SU-DHL-6 (cell line): ENCODE results near the gene F2RL1.

Experiments used
- H2AFZ ChIP-seq: fragments of 200-600 bp; sonication (generic); 2 replicates; pipeline ENCODE4 v1.6.1; 2014; ENCODE audit warnings: low read depth, mild to moderate bottlenecking, moderate library complexity, mixed read lengths, antibody characterized with exemption, low read length; ENCODE audit not compliant: severe bottlenecking
- H3F3A ChIP-seq: fragments of 200-600 bp; shearing (Covaris generic); 2 replicates; pipeline ENCODE4 v1.6.0; 2016; ENCODE audit warnings: antibody characterized with exemption, mild to moderate bottlenecking; ENCODE audit not compliant: insufficient read depth
- H3K27ac ChIP-seq: fragments of 200-600 bp; sonication (generic); 2 replicates; pipeline ENCODE4 v1.5.1; 2016; ENCODE audit warnings: low read depth, mild to moderate bottlenecking, low read length, moderate library complexity, mixed read lengths
- H3K27me3 ChIP-seq: fragments of 200-600 bp; sonication (generic), shearing (Covaris generic); 2 replicates; pipeline ENCODE4 v1.6.0; 2014; ENCODE audit warnings: mild to moderate bottlenecking, low read length
- H3K36me3 ChIP-seq: fragments of 200-600 bp; sonication (generic); 2 replicates; pipeline ENCODE4 v1.6.1; 2014; ENCODE audit warnings: mild to moderate bottlenecking, low read length, mixed read lengths
- H3K4me2 ChIP-seq: fragments of 300-600, 200-600 bp; shearing (Covaris generic), sonication (generic); 2 replicates; pipeline ENCODE4 v1.6.0; 2014; ENCODE audit warnings: low read length, low read depth, mild to moderate bottlenecking; ENCODE audit not compliant: poor library complexity, severe bottlenecking
- H3K4me3 ChIP-seq: fragments of 200-600 bp; sonication (generic); 2 replicates; pipeline ENCODE4 v1.5.1; 2014; ENCODE audit warnings: antibody characterized with exemption, low read length, mild to moderate bottlenecking, mixed read lengths; ENCODE audit not compliant: insufficient read depth, poor library complexity, severe bottlenecking
- H3K79me2 ChIP-seq: fragments of 200-600 bp; sonication (generic); 2 replicates; pipeline ENCODE4 v1.6.1; 2014; ENCODE audit warnings: mild to moderate bottlenecking, low read length, moderate library complexity; ENCODE audit not compliant: insufficient read depth
- H3K9ac ChIP-seq: fragments of 200-600 bp; sonication (generic); 2 replicates; pipeline ENCODE4 v1.7.0; 2014; ENCODE audit warnings: mild to moderate bottlenecking, low read length
- H3K9me2 ChIP-seq: fragments of 200-600 bp; sonication (generic); replicated peaks from 2 replicates; pipeline ENCODE4 v1.6.1; 2014; ENCODE audit warnings: low read length; ENCODE audit not compliant: insufficient read depth
- H3K9me3 ChIP-seq: fragments of 200-600 bp; sonication (generic); 2 replicates; pipeline ENCODE4 v1.6.1; 2014; ENCODE audit warnings: low read length, mixed read lengths; ENCODE audit not compliant: insufficient read depth
- H4K20me1 ChIP-seq: fragments of 200-600 bp; sonication (generic); 2 replicates; pipeline ENCODE4 v1.6.1; 2014; ENCODE audit warnings: low read depth, mild to moderate bottlenecking, antibody characterized with exemption, low read length, moderate library complexity, mixed read lengths
- EZH2phosphoT487 ChIP-seq: fragments of 200-600 bp; sonication (generic), shearing (Covaris generic); conservative IDR thresholded peaks from 2 replicates; pipeline ENCODE4 v1.6.1; 2018; ENCODE audit warnings: mild to moderate bottlenecking, antibody characterized with exemption, low read length, moderate library complexity, mixed read lengths
- TF ChIP-seq, protein P1 (sequence below): fragments of 200-600 bp; sonication (generic); IDR thresholded peaks from one replicate; pipeline ENCODE4 v1.5.1; 2017; ENCODE audit warnings: antibody characterized with exemption, mild to moderate bottlenecking, low read length, moderate library complexity; ENCODE audit not compliant: insufficient read depth, poor library complexity, severe bottlenecking

Gene F2RL1

DNA sequence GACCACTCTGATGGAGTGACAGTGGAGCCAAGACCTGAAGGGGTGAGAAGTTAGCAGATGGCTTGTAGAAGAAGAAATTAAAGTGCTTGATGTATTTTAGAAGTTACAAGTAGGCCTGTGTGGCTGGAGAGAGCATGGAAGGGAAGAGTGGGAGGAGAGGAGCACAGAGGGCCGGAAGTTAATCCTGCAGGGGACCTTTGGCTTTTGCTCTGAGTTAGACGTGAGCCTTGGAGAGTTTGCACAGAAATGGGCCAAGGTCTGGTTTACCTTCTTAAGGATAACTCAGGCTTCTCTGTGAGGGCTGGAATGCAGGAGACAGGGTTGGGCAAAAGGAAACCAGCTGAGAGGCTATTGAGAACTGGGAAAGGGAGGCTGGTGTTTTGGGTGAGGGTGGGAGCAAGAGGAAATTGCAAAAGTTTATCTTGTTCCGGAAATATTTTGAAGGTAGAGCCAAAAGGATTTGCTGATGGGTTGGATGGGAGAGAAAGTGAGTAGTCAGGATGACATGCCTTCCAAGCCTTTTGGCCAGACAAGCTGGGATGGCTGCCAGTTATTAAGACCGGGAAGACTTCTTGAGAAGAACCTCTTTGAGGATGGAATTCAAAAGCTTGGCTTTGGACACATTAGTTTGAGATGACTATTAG lies 17.5 kb upstream of the F2RL1 start:
- Histone ChIP-seq H3K27me3 (no peaks in the 10 kb centered on the region), H3F3A (no peaks in the 10 kb centered on the region), H3K27ac (no peak overlapping the region), H3K9ac (no peak overlapping the region), H3K4me3 (no peak overlapping the region), H3K9me3 (no peaks in the 10 kb centered on the region), H3K4me2 (no peak overlapping the region), H2AFZ (no peak overlapping the region), H3K79me2 (no peaks in the 10 kb centered on the region), H3K36me3 (no peaks in the 10 kb centered on the region), H4K20me1 (no peaks in the 10 kb centered on the region), H3K9me2 (no peaks in the 10 kb centered on the region)
- TF ChIP-seq EZH2phosphoT487, result no peak
- TF ChIP-seq, protein P1, sequence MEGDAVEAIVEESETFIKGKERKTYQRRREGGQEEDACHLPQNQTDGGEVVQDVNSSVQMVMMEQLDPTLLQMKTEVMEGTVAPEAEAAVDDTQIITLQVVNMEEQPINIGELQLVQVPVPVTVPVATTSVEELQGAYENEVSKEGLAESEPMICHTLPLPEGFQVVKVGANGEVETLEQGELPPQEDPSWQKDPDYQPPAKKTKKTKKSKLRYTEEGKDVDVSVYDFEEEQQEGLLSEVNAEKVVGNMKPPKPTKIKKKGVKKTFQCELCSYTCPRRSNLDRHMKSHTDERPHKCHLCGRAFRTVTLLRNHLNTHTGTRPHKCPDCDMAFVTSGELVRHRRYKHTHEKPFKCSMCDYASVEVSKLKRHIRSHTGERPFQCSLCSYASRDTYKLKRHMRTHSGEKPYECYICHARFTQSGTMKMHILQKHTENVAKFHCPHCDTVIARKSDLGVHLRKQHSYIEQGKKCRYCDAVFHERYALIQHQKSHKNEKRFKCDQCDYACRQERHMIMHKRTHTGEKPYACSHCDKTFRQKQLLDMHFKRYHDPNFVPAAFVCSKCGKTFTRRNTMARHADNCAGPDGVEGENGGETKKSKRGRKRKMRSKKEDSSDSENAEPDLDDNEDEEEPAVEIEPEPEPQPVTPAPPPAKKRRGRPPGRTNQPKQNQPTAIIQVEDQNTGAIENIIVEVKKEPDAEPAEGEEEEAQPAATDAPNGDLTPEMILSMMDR, result no peak

DNA sequence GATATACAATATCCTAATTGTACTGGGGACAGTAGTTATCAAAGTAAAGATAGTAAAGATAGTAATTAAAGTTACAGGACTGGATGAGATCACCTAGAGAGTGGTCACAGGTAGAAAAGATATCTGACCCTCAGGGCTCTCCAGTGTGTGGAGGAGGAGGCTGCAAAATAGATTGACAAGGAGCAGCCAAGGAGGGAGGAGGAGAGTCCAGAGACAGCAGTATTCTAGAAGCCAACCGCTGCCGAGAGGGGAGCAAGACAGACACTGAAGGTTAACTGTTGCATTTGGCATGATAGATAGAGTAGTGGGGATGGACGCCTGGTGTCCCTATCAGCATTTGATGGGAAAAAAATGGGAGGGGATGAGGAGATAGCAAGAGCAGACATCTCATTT lies 17.0 kb upstream of the F2RL1 start:
- Histone ChIP-seq H3K27ac (no peak overlapping the region), H3F3A (no peaks in the 10 kb centered on the region), H4K20me1 (no peaks in the 10 kb centered on the region), H3K79me2 (no peaks in the 10 kb centered on the region), H3K9me2 (no peaks in the 10 kb centered on the region), H3K4me3 (no peak overlapping the region), H3K27me3 (no peaks in the 10 kb centered on the region), H3K9ac (no peak overlapping the region), H3K4me2 (no peak overlapping the region), H3K36me3 (no peaks in the 10 kb centered on the region), H2AFZ (no peak overlapping the region), H3K9me3 (no peaks in the 10 kb centered on the region)
- TF ChIP-seq EZH2phosphoT487, result no peak
- TF ChIP-seq, protein P1, result no peak

DNA sequence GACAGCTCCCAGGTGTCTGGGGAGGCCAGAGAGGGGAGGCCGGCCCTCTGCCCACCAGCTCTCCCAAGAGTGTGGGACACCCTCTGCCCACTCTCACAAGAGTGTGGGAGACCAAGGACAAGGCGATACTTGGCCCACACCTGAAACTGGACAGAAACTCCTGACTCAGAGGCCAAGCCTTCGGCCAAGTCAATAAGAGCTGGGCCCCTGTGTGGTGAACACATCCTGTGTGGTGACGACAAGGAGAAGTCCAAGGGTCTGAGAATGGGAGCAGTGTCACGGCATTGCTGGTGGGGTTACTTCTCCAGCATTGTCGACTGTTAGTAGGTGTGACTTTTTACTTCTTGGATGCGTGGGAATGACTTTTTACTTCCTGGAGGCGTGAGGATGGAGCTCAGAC lies 14.6 kb upstream of the F2RL1 start:
- H2AFZ ChIP-seq, result no peak overlapping the region
- no peak for TF ChIP-seq EZH2phosphoT487
- TF ChIP-seq, protein P1, result no peak

More for the DNA sequence above, 14.6 kb upstream of the F2RL1 start:
- Histone ChIP-seq H3K4me3 (no peak overlapping the region), H3K9ac (no peak overlapping the region), H3F3A (no peaks in the 10 kb centered on the region), H3K4me2 (no peak overlapping the region), H3K27ac (no peak overlapping the region), H3K79me2 (no peaks in the 10 kb centered on the region), H3K27me3 (no peaks in the 10 kb centered on the region), H3K36me3 (no peaks in the 10 kb centered on the region), H3K9me3 (no peaks in the 10 kb centered on the region), H3K9me2 (no peaks in the 10 kb centered on the region), H4K20me1 (no peaks in the 10 kb centered on the region)
